ENCODE results near the gene EPS8.
"Not testable (repeated sequence)": the region's sequence is repeated elsewhere in the genome, so short reads cannot be mapped to it uniquely, and the experiment has no call there.

EPS8 gene

GRCh38 chr12:15636060-15636890 lies 152.9 kb downstream of the EPS8 start:
- FAIRE-seq = no peak

GRCh38 chr12:15634010-15634683 lies 155.0 kb downstream of the EPS8 start:
- no peak for FAIRE-seq

- FAIRE-seq = no peak
Measured at GRCh38 chr12:15633201-15633600, 156.0 kb downstream of the EPS8 start.

- FAIRE-seq = no peak
Measured at GRCh38 chr12:15632708-15633107, 156.5 kb downstream of the EPS8 start.

- no peak for FAIRE-seq
Measured at GRCh38 chr12:15631007-15631715, 158.0 kb downstream of the EPS8 start.

GRCh38 chr12:15629761-15630160 lies 159.4 kb downstream of the EPS8 start:
- FAIRE-seq = no peak

GRCh38 chr12:15629108-15629507 lies 160.1 kb downstream of the EPS8 start:
- no peak for FAIRE-seq

- no peak for FAIRE-seq
Measured at GRCh38 chr12:15627995-15628945, 160.9 kb downstream of the EPS8 start.

GRCh38 chr12:15625075-15625474 lies 164.1 kb downstream of the EPS8 start:
- FAIRE-seq = no peak

- FAIRE-seq = no peak
Measured at GRCh38 chr12:15620741-15621539, 168.2 kb downstream of the EPS8 start.

GRCh38 chr12:15616495-15616894 lies 172.7 kb downstream of the EPS8 start:
- not testable (repeated sequence) for FAIRE-seq

- no peak for FAIRE-seq
Measured at GRCh38 chr12:15613981-15614380, 175.2 kb downstream of the EPS8 start.

- no peak for FAIRE-seq
Measured at GRCh38 chr12:15608941-15609340, 180.2 kb downstream of the EPS8 start.

GRCh38 chr12:15608406-15608805 lies 180.8 kb downstream of the EPS8 start:
- FAIRE-seq = no peak

- FAIRE-seq = no peak
Measured at GRCh38 chr12:15605881-15606590, 183.2 kb downstream of the EPS8 start.

- no peak for FAIRE-seq
Measured at GRCh38 chr12:15603474-15604085, 185.6 kb downstream of the EPS8 start.

- FAIRE-seq = no peak
Measured at GRCh38 chr12:15602051-15602672, 187.0 kb downstream of the EPS8 start.

- FAIRE-seq = no peak
Measured at GRCh38 chr12:15601210-15601800, 187.9 kb downstream of the EPS8 start.

- no peak for FAIRE-seq
Measured at GRCh38 chr12:15600223-15600935, 188.8 kb downstream of the EPS8 start.
